ENCODE measurements around the gene MTHFSD.

Gene MTHFSD

GRCh38 chr16:86569701-86570447, 14.8 kb upstream of the MTHFSD start:
- DNase-seq = no peak

- no peak for DNase-seq
Measured at GRCh38 chr16:86568677-86569623, 13.9 kb upstream of the MTHFSD start.

DNA sequence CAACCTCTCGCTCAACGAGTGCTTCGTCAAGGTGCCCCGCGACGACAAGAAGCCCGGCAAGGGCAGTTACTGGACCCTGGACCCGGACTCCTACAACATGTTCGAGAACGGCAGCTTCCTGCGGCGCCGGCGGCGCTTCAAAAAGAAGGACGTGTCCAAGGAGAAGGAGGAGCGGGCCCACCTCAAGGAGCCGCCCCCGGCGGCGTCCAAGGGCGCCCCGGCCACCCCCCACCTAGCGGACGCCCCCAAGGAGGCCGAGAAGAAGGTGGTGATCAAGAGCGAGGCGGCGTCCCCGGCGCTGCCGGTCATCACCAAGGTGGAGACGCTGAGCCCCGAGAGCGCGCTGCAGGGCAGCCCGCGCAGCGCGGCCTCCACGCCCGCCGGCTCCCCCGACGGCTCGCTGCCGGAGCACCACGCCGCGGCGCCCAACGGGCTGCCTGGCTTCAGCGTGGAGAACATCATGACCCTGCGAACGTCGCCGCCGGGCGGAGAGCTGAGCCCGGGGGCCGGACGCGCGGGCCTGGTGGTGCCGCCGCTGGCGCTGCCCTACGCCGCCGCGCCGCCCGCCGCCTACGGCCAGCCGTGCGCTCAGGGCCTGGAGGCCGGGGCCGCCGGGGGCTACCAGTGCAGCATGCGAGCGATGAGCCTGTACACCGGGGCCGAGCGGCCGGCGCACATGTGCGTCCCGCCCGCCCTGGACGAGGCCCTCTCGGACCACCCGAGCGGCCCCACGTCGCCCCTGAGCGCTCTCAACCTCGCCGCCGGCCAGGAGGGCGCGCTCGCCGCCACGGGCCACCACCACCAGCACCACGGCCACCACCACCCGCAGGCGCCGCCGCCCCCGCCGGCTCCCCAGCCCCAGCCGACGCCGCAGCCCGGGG, 12.9 kb upstream of the MTHFSD start:
- no peak for DNase-seq

GRCh38 chr16:86566966-86567700, 12.1 kb upstream of the MTHFSD start:
- DNase-seq = no peak

DNA sequence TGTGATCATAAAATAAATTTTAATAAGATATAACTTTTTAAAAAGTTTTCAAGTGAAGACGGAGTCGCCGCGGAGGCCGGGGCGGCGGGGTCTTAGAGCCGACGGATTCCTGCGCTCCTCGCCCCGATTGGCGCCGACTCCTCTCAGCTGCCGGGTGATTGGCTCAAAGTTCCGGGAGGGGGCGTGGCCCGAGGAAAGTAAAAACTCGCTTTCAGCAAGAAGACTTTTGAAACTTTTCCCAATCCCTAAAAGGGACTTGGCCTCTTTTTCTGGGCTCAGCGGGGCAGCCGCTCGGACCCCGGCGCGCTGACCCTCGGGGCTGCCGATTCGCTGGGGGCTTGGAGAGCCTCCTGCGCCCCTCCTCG, 11.5 kb upstream of the MTHFSD start, which contains the start of gene FOXC2:
FOXC2 (plus strand) TSS at position 229 of the 365 bp plus-strand sequence. CDS start 507 bp downstream, outside the sequence.
- no peak for DNase-seq

DNA sequence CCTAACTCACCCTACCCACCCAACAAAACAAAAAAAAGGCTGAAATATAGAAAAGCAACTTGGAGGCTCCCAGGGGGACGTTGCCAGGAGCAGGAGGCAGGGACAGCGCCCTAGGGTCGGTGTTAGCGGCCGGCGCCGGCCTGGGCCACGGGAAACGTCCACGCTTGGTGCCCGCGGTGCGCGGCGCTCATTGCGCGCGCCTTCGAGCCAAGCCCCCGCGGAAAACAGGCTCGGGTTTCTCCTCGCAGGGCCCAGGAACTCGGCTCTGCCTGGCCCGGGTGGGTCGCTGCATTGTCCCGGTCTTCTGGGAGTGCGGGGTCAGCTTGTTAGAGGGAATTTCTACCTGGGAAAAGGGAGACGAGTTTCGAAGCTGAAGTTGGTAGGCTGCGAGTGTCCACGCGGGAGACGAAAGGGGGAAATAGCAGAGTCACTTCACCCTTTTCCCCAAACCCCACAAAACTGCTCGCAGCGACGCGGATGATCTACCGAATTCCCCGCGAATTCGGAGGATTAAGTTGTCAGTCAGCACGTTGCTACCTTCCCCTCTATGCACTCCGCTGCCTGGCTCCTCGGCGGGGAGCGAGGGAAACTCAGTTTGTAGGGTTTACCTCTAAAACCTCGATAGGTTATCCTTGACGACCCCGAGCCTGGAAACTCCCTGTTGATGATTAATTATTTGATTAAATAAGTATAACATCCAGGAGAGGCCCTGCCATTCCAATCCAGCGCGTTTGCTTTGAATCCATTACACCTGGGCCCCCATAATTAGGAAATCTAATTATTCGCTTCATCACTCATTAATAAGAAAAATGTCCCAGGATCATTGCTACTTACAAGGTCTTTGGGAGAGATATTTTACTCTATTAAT, 10.8 kb upstream of the MTHFSD start:
- DNase-seq = no peak

- DNase-seq = no peak
Measured at GRCh38 chr16:86565181-86565631, 10.2 kb upstream of the MTHFSD start.

DNA sequence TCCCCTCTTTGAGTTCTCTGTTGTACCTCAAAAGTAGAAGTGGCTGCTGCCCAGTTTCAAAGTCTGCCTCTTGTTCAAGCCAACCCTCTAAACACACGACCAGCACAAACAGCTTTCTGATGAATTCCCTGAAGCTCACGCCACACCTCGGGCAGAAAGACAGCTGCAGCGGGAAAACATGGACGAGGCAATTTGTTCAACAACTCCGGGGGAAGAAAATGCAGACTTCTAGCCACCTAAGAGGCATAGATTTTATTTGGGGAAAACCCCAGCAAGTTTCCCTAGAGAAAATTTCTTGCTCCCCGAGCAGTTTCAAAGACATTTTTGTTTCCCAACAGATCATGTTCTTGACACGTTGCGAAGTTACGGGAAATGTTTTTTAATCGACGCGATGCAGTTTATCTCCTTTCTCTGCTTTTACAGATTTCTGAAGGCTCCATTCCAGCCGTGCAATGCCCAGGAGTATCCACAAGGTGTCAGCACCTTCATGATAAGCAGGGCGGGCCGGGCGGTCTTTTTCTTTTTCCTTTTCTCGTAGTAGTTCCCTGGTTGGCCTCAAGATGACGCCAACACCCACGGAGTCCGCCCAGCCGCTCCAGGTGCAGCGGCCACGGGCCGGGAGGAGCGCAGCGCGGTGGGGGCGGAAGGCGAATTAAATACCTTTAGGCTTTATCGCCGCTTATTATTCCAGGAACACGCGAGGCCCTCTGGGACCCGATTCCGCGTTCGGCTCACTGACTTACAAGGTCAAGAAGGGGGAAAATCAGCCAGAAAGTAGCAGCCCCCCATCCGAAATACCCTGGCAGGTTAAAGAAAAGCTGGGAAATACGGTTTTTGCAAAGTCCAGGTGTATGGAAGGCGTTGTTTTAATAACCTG, 8.7 kb upstream of the MTHFSD start:
- peak in 13 of 14 donors; percentile 9 to 83 (median 67) for DNase-seq

- no peak for DNase-seq
Measured at GRCh38 chr16:86562356-86562755, 7.3 kb upstream of the MTHFSD start.

- no peak for DNase-seq
Measured at GRCh38 chr16:86559802-86560305, 4.8 kb upstream of the MTHFSD start.

DNA sequence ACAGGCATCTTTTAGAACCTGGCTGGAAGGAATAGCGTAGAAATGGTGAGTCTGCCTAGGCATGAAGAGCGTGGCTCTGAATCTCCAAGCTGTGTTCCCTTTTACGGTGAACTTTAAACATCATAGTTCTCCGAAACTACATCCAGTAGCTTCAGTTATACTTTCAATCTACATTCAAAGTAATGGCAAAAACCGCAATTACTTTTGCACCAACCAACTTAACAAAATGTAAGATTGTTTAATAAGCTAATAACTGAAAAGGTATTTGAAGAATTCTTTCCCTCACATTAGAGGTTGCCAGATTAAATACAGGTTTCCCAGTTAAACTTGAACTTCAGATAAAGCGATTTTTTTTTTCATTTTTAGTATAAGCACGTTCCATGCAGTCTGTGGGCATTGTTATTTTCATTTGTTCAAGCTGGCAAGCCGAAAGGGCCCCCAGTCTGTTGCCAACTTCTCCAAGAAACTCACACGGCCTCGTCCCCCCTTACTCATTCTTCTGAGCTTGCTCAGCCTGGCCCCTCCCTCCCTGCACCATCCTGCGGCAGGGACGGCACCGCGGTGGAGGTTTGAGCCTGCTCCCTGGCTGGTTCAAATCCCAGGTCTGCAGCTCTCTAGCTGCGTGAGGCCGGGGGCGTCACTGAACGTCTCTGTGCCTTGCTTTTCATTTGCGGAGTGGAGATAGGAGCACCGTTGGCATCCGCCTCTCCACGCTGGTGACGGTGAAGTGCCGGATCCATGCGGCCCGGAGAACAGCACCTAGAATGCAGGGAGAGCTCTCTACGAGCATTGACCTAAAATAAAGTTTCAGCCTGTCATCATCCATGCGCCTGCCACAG, 3.5 kb upstream of the MTHFSD start:
- no peak for DNase-seq

GRCh38 chr16:86557587-86557986, 2.6 kb upstream of the MTHFSD start:
- no peak for DNase-seq

DNA sequence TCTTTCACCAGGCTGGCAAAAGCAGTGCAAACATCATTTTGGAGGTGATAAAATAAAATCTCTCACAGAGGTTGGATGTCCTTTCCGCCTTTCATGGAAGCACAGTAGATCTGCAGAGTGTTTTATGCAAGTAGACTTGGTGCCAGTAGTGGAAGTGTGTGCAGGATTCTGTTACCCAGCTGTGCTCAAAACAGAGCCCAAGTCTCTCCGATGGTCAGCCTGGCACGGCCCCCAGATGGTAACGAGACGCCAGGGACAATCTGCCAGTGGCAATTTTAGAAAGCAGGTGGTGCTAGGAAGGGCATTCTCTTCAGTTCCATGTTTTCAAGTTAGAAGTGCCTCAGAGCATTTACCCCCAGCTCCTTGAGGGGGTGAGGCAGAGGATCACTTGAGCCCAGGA, 1.5 kb upstream of the MTHFSD start:
- DNase-seq = no peak

DNA sequence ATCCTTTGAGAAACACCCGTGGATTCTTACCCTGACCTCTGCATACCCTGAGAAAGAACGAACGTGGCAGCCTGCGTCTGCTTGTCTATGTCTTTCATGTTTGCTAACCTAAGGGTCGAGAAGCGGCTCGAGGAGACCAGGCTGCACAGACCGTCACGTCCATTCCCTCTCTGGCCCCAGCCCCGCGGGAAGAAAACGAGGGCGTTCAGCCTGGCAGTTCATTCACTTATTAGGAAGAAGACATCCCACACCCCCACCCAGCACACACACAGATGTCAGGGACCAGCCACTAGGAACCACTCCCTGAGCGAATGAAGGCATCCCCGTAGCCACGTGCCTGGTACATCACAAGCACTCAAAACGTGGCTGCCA, 655 bp upstream of the MTHFSD start:
- no peak for DNase-seq

DNA sequence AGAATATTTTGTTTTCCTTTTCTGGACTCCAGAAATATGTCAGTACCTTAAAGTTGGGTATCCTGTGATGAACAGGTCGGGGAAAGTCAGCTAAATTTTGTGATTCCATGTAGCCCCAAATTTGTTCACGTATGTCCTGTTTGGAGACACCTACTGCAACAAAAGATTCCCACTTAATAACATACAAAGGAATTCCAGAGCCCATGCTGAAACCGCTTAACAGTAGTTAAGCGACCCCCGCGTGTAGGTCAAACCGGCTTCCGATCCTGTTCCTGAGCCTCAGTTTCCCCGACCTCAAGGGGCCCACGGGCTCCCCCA, 477 bp downstream of the MTHFSD start:
- DNase-seq = no peak

DNA sequence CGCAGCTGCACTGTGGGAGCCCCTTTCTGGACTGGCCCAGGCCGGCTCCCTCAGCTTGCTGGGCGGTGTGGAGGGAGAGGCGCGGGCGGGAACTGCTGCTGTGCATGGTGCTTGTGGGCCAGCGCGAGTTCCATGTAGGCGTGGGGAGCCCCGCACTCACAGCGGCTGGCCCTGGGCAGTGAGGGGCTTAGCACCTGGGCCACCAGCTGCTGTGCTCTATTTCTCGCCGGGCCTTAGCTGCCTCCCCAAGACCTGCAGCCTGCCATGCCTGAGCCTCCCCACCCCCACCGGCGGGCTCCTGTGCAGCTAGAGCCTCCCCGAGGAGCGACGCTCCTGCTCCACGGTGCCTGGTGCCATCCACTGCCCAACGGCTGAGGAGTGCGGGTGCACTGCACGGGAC, 1.7 kb downstream of the MTHFSD start:
- no peak for DNase-seq

DNA sequence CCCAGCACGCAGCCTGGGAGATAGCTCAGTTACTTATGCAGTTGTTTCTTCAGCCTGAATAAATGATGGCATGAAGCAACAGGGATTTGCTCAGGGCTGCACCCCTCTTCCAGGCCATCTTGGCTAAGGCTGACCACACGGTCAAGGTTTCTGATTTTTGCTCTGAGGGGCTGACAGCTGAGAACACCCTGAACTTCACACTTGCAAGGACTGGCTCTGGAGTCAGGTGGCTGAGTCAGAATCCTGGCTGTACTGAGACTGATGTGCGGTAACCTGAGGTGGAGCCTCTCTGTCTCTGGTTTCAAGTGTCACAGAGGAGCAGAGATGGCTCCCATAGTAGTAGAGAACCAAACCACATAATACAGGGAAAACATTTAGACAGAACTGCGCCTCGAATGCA, 4.8 kb downstream of the MTHFSD start:
- DNase-seq = no peak

DNA sequence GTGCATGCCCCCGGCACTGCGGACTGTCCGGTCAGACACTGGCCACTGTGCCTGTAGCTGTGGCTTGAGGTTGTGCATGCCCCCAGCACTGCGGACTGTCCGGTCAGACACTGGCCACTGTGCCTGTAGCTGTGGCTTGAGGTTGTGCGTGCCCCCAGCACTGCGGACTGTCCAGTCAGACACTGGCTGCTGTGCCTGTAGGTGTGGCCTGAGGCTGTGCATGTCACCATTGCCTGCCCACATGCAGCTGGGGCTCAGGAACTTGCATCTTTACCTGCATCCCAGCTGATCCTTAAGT, 5.2 kb downstream of the MTHFSD start:
- no peak for DNase-seq
